ENCODE data around the gene AP2S1.

The AP2S1 gene

GRCh38 chr19:46802152-46802551 is 48.5 kb downstream of the AP2S1 start:
- no peak for DNase-seq

GRCh38 chr19:46798713-46799112 is 51.9 kb downstream of the AP2S1 start:
- no peak for DNase-seq

- DNase-seq = no peak
Observed at GRCh38 chr19:46797881-46798280, 52.8 kb downstream of the AP2S1 start.

- peak in 1 of 2 experiments; percentile 17 for DNase-seq
Observed at GRCh38 chr19:46791944-46792343, 58.7 kb downstream of the AP2S1 start.

- no peak for DNase-seq
Observed at GRCh38 chr19:46789371-46789770, 61.3 kb downstream of the AP2S1 start.

- DNase-seq = no peak
Observed at GRCh38 chr19:46788968-46789338, 61.7 kb downstream of the AP2S1 start.

- DNase-seq = peak; percentile 99
Observed at GRCh38 chr19:46788262-46788967, 62.2 kb downstream of the AP2S1 start, which contains the start of gene SLC1A5. Gene SLC1A5, minus strand, starts transcription at chr19:46788594. Its CDS starts 629 bp downstream, at chr19:46787965.
